GM12873 (cell line): ENCODE data around the gene USH2A.

Source experiments
- CTCF ChIP-seq: IDR thresholded peaks from 2 replicates; pipeline ENCODE4 v1.5.1; 2012; ENCODE audit warnings: low read depth, mild to moderate bottlenecking, moderate library complexity, low read length, control low read depth; ENCODE audit not compliant: insufficient read depth; ENCODE audit errors: missing control alignments

USH2A gene

GRCh38 chr1:215768303-215768702, 654.9 kb downstream of the USH2A start:
- TF ChIP-seq CTCF: no peak

GRCh38 chr1:215767761-215768160, 655.5 kb downstream of the USH2A start:
- no peak for TF ChIP-seq CTCF

GRCh38 chr1:215766521-215766920, 656.7 kb downstream of the USH2A start:
- TF ChIP-seq CTCF: no peak

GRCh38 chr1:215765833-215766232, 657.4 kb downstream of the USH2A start:
- no peak for TF ChIP-seq CTCF

- TF ChIP-seq CTCF: no peak
Measured at GRCh38 chr1:215761446-215761845, 661.8 kb downstream of the USH2A start.

GRCh38 chr1:215754112-215754511, 669.1 kb downstream of the USH2A start:
- no peak for TF ChIP-seq CTCF

GRCh38 chr1:215749414-215749813, 673.8 kb downstream of the USH2A start:
- no peak for TF ChIP-seq CTCF

GRCh38 chr1:215748431-215748830, 674.8 kb downstream of the USH2A start:
- no peak for TF ChIP-seq CTCF
